Ishikawa (cell line): Measurements from ENCODE around the gene PSRC1.

Source experiments
- CEBPB ChIP-seq: IDR thresholded peaks from 2 replicates; pipeline ENCODE4 v1.6.1; 2012
- CREB1 ChIP-seq: IDR thresholded peaks from 2 replicates; pipeline ENCODE4 v1.6.1; 2012; ENCODE audit warnings: low read depth
- EGR1 ChIP-seq: IDR thresholded peaks from 2 replicates; pipeline ENCODE4 v1.6.1; 2012
- EP300 ChIP-seq: IDR thresholded peaks from 2 replicates; pipeline ENCODE4 v1.6.1; 2012; ENCODE audit warnings: borderline replicate concordance
- FOXM1 ChIP-seq: IDR thresholded peaks from 2 replicates; pipeline ENCODE4 v1.6.1; 2012; ENCODE audit warnings: low read depth, borderline replicate concordance
- NFIC ChIP-seq: IDR thresholded peaks from 2 replicates; pipeline ENCODE4 v1.6.1; 2012
- RAD21 ChIP-seq: IDR thresholded peaks from 2 replicates; pipeline ENCODE4 v1.6.1; 2012; ENCODE audit warnings: low read depth
- TAF1 ChIP-seq: IDR thresholded peaks from 2 replicates; pipeline ENCODE4 v1.6.1; 2012; ENCODE audit warnings: low read depth, mild to moderate bottlenecking
- TCF12 ChIP-seq: IDR thresholded peaks from 2 replicates; pipeline ENCODE4 v1.6.1; 2012; ENCODE audit warnings: low read depth
- USF1 ChIP-seq: IDR thresholded peaks from 2 replicates; pipeline ENCODE4 v1.6.1; 2012
- YY1 ChIP-seq: IDR thresholded peaks from 2 replicates; pipeline ENCODE4 v1.6.1; 2012; ENCODE audit warnings: low read depth
- ZBTB7A ChIP-seq: IDR thresholded peaks from 2 replicates; pipeline ENCODE4 v1.6.1; 2012; ENCODE audit warnings: low read depth
- TF ChIP-seq, protein P1 (sequence below): IDR thresholded peaks from 2 replicates; pipeline ENCODE4 v1.6.1; 2012
- TF ChIP-seq, protein P2 (sequence below): IDR thresholded peaks from 2 replicates; pipeline ENCODE4 v1.6.1; 2012; ENCODE audit warnings: low read depth, mild to moderate bottlenecking

- TF ChIP-seq EP300 (no peak), RAD21 (no peak), YY1 (no peak), NFIC (no peak), ZBTB7A (no peak), TCF12 (no peak), TAF1 (no peak), CREB1 (no peak), EGR1 (no peak), CEBPB (no peak), FOXM1 (no peak), USF1 (no peak)
- TF ChIP-seq, protein P1, sequence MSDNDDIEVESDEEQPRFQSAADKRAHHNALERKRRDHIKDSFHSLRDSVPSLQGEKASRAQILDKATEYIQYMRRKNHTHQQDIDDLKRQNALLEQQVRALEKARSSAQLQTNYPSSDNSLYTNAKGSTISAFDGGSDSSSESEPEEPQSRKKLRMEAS, result no peak
- TF ChIP-seq, protein P2, sequence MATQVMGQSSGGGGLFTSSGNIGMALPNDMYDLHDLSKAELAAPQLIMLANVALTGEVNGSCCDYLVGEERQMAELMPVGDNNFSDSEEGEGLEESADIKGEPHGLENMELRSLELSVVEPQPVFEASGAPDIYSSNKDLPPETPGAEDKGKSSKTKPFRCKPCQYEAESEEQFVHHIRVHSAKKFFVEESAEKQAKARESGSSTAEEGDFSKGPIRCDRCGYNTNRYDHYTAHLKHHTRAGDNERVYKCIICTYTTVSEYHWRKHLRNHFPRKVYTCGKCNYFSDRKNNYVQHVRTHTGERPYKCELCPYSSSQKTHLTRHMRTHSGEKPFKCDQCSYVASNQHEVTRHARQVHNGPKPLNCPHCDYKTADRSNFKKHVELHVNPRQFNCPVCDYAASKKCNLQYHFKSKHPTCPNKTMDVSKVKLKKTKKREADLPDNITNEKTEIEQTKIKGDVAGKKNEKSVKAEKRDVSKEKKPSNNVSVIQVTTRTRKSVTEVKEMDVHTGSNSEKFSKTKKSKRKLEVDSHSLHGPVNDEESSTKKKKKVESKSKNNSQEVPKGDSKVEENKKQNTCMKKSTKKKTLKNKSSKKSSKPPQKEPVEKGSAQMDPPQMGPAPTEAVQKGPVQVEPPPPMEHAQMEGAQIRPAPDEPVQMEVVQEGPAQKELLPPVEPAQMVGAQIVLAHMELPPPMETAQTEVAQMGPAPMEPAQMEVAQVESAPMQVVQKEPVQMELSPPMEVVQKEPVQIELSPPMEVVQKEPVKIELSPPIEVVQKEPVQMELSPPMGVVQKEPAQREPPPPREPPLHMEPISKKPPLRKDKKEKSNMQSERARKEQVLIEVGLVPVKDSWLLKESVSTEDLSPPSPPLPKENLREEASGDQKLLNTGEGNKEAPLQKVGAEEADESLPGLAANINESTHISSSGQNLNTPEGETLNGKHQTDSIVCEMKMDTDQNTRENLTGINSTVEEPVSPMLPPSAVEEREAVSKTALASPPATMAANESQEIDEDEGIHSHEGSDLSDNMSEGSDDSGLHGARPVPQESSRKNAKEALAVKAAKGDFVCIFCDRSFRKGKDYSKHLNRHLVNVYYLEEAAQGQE, result no peak
These were observed 31.4 kb downstream of the PSRC1 start for GRCh38 chr1:109251277-109252166.
